IMR-90 (cell line): ENCODE data around the gene UST. TPM values are rescaled to one million over a fixed set of nuclear protein-coding genes. Genes with fewer than 3 reads are reported as not detected.

Experiments
- ATAC-seq: fragments of 200-7000 bp; cut with Tn5 transposase; 2 replicates; pipeline ENCODE4 v1.9.1; 2020; ENCODE audit warnings: low read depth, mild to moderate bottlenecking, moderate library complexity
- BruUV-seq: library from RNA; stranded (reverse); fragments of 400-500 nt; replicated peaks from 2 replicates; lab custom pipeline; 2021; lab: Mats Ljungman, UMichigan
- CTCF ChIA-PET: fragments of 300-600 bp; formaldehyde crosslinking; extraction: SDS; loops from one replicate; lab custom pipeline; 2021; ENCODE audit warnings: antibody characterized with exemption; lab: Yijun Ruan, JAX
- POLR2A ChIA-PET: fragments of 300-600 bp; sonication (Branson Sonifier 250); formaldehyde crosslinking; loops from one replicate; lab custom pipeline; 2022; ENCODE audit warnings: antibody characterized with exemption; ENCODE audit not compliant: unreplicated experiment; lab: Charles Lee
- DNase-seq: peaks from one replicate; pipeline ENCODE4 v3.0.0; 2013
- H2AFZ ChIP-seq: replicated peaks from 2 replicates; pipeline ENCODE3; 2013; ENCODE audit warnings: low read length, mild to moderate bottlenecking; ENCODE audit not compliant: poor library complexity
- H2AK5ac ChIP-seq: 2 replicates; pipeline ENCODE4 v1.6.1; 2013; ENCODE audit warnings: low read depth, low read length, inconsistent platforms
- H2AK9ac ChIP-seq: replicated peaks from 2 replicates; pipeline ENCODE3; 2013; ENCODE audit warnings: mild to moderate bottlenecking, low read depth, low read length, moderate library complexity; ENCODE audit not compliant: poor library complexity
- H2BK120ac ChIP-seq: 2 replicates; pipeline ENCODE4 v1.6.1; 2013; ENCODE audit warnings: low read depth, low read length, inconsistent platforms
- H2BK15ac ChIP-seq: 3 replicates; pipeline ENCODE4 v1.6.1; 2013; ENCODE audit warnings: low read depth, low read length, inconsistent platforms
- H2BK20ac ChIP-seq: 2 replicates; pipeline ENCODE4 v1.6.1; 2013; ENCODE audit warnings: low read depth, mild to moderate bottlenecking, inconsistent platforms, low read length, moderate library complexity
- H2BK5ac ChIP-seq: 2 replicates; pipeline ENCODE4 v1.6.1; 2013; ENCODE audit warnings: mild to moderate bottlenecking, low read depth, low read length, inconsistent platforms; ENCODE audit not compliant: poor library complexity, severe bottlenecking
- H3K14ac ChIP-seq: replicated peaks from 2 replicates; pipeline ENCODE4 v1.6.1; 2013; ENCODE audit warnings: low read depth, low read length, inconsistent platforms
- H3K18ac ChIP-seq: 2 replicates; pipeline ENCODE4 v1.6.1; 2013; ENCODE audit warnings: low read depth, low read length, control low read depth
- H3K23ac ChIP-seq: 2 replicates; pipeline ENCODE4 v1.6.1; 2013; ENCODE audit warnings: low read depth, low read length, inconsistent platforms
- H3K27ac ChIP-seq: 2 replicates; pipeline ENCODE4 v1.5.1; 2013; ENCODE audit warnings: mild to moderate bottlenecking, control low read depth, low read length; ENCODE audit not compliant: insufficient read depth
- H3K27me3 ChIP-seq: 2 replicates; pipeline ENCODE4 v1.6.1; 2013; ENCODE audit warnings: low read length; ENCODE audit not compliant: control insufficient read depth, insufficient read depth
- H3K36me3 ChIP-seq: 2 replicates; pipeline ENCODE4 v1.6.1; 2013; ENCODE audit warnings: low read length, mixed read lengths; ENCODE audit not compliant: control insufficient read depth, insufficient read depth
- H3K4ac ChIP-seq: 2 replicates; pipeline ENCODE4 v1.6.1; 2013; ENCODE audit warnings: low read depth, low read length, inconsistent platforms
- H3K4me1 ChIP-seq: 2 replicates; pipeline ENCODE4 v1.6.1; 2013; ENCODE audit warnings: low read length, mixed read lengths; ENCODE audit not compliant: control insufficient read depth, insufficient read depth
- H3K4me2 ChIP-seq: 2 replicates; pipeline ENCODE4 v1.6.1; 2013; ENCODE audit warnings: low read depth, mild to moderate bottlenecking, control low read depth, low read length, moderate library complexity
- H3K4me3 ChIP-seq: 2 replicates; pipeline ENCODE4 v1.5.1; 2013; ENCODE audit warnings: low read depth, mild to moderate bottlenecking, control low read depth, low read length, moderate library complexity; ENCODE audit not compliant: insufficient read depth
- H3K56ac ChIP-seq: 2 replicates; pipeline ENCODE4 v1.6.1; 2013; ENCODE audit warnings: low read length, inconsistent platforms; ENCODE audit not compliant: insufficient read depth; ENCODE audit errors: extremely low read depth
- H3K79me1 ChIP-seq, 2 experiments: 2 replicates each; pipeline ENCODE4 v1.6.1; 2013; ENCODE audit warnings: low read length in 2 of 2, inconsistent platforms in 1 of 2, low read depth in 1 of 2
- H3K9ac ChIP-seq: 2 replicates; pipeline ENCODE4 v1.6.1; 2013; ENCODE audit warnings: low read depth, low read length, control low read depth
- H3K9me1 ChIP-seq: 2 replicates; pipeline ENCODE4 v1.6.1; 2013; ENCODE audit warnings: low read length, inconsistent platforms; ENCODE audit not compliant: insufficient read depth
- H3K9me3 ChIP-seq: 2 replicates; pipeline ENCODE4 v1.6.1; 2013; ENCODE audit warnings: low read length; ENCODE audit not compliant: control insufficient read depth, insufficient read depth
- H4K20me1 ChIP-seq: 2 replicates; pipeline ENCODE4 v1.6.1; 2013; ENCODE audit warnings: low read length, inconsistent platforms; ENCODE audit not compliant: insufficient read depth
- H4K5ac ChIP-seq: 2 replicates; pipeline ENCODE4 v1.6.1; 2013; ENCODE audit warnings: mild to moderate bottlenecking, low read depth, low read length, control low read depth
- H4K8ac ChIP-seq, 2 experiments: 2 replicates each; pipeline ENCODE4 v1.6.1; 2013; ENCODE audit warnings: low read depth in 2 of 2, low read length in 2 of 2, control low read depth in 1 of 2, inconsistent platforms in 1 of 2
- H4K91ac ChIP-seq: 2 replicates; pipeline ENCODE4 v1.6.1; 2013; ENCODE audit warnings: low read depth, low read length, inconsistent platforms; ENCODE audit not compliant: insufficient read depth
- BHLHE40 ChIP-seq: fragments of 150-350 bp; IDR thresholded peaks from 2 replicates; pipeline ENCODE4 v1.6.1; 2016; ENCODE audit warnings: mild to moderate bottlenecking, low read depth, low read length
- CEBPB ChIP-seq: IDR thresholded peaks from 2 replicates; pipeline ENCODE4 v1.6.1; 2012; ENCODE audit warnings: low read depth, low read length, improper control_type of control experiment
- CHD1 ChIP-seq: IDR thresholded peaks from 2 replicates; pipeline ENCODE4 v1.6.1; 2012; ENCODE audit warnings: low read depth, low read length, improper control_type of control experiment
- CTCF ChIP-seq: conservative IDR thresholded peaks from 2 replicates; pipeline ENCODE4 v1.5.1; 2012; ENCODE audit warnings: mild to moderate bottlenecking, low read depth, low read length, improper control_type of control experiment
- ELK1 ChIP-seq: fragments of 150-350 bp; IDR thresholded peaks from 2 replicates; pipeline ENCODE4 v1.6.1; 2016; ENCODE audit warnings: low read depth, mild to moderate bottlenecking, low read length, moderate library complexity, borderline replicate concordance
- FOS ChIP-seq: fragments of 150-350 bp; IDR thresholded peaks from 2 replicates; pipeline ENCODE4 v1.6.1; 2016; ENCODE audit warnings: low read depth, low read length
- MAFK ChIP-seq: IDR thresholded peaks from 2 replicates; pipeline ENCODE4 v1.6.1; 2012; ENCODE audit warnings: low read depth, low read length, improper control_type of control experiment
- MAZ ChIP-seq: IDR thresholded peaks from 2 replicates; pipeline ENCODE4 v1.6.1; 2012; ENCODE audit warnings: low read depth, mild to moderate bottlenecking, low read length, improper control_type of control experiment, moderate library complexity, borderline replicate concordance
- MXI1 ChIP-seq: IDR thresholded peaks from 2 replicates; pipeline ENCODE4 v1.6.1; 2012; ENCODE audit warnings: low read depth, mild to moderate bottlenecking, low read length, moderate library complexity, borderline replicate concordance
- NFE2L2 ChIP-seq: fragments of 150-350 bp; IDR thresholded peaks from 2 replicates; pipeline ENCODE4 v1.6.1; 2016; ENCODE audit warnings: low read depth, mild to moderate bottlenecking, low read length
- POLR2A ChIP-seq: IDR thresholded peaks from 2 replicates; pipeline ENCODE4 v1.6.1; 2012; ENCODE audit warnings: mild to moderate bottlenecking, low read depth, low read length
- RAD21 ChIP-seq: IDR thresholded peaks from 2 replicates; pipeline ENCODE4 v1.6.1; 2012; ENCODE audit warnings: low read length, improper control_type of control experiment
- RCOR1 ChIP-seq: IDR thresholded peaks from 2 replicates; pipeline ENCODE4 v1.6.1; 2012; ENCODE audit warnings: mild to moderate bottlenecking, low read length, improper control_type of control experiment; ENCODE audit not compliant: insufficient replicate concordance
- RFX5 ChIP-seq: IDR thresholded peaks from 2 replicates; pipeline ENCODE4 v1.8.0; 2012; ENCODE audit warnings: low read depth, mild to moderate bottlenecking, low read length, moderate library complexity
- SMC3 ChIP-seq: fragments of 150-350 bp; IDR thresholded peaks from 2 replicates; pipeline ENCODE4 v1.6.1; 2016; ENCODE audit warnings: low read depth, mild to moderate bottlenecking, antibody characterized with exemption, low read length, moderate library complexity
- USF2 ChIP-seq: fragments of 150-350 bp; IDR thresholded peaks from 2 replicates; pipeline ENCODE4 v1.6.1; 2017; ENCODE audit warnings: mild to moderate bottlenecking, antibody characterized with exemption, low read length, low read depth
- WGBS, 2 experiments: methylation state at CpG; one replicate each; pipeline versions ENCODE4 v1.1.5 to v1.1.7; 2013; ENCODE audit warnings: missing lambda C conversion rate in 2 of 2; ENCODE audit not compliant: insufficient read length in 1 of 2; ENCODE audit errors: extremely low coverage in 2 of 2; 5-methylcytosine and 5-hydroxymethylcytosine counted together
- dilution Hi-C: fragments of 300-500 bp; cut with HindIII; formaldehyde crosslinking; loops from one replicate; pipeline ENCODE4 v1.14.3; 2018; ENCODE audit warnings: low sequenced_read_pairs; ENCODE audit not compliant: unreplicated experiment
- in situ Hi-C: fragments of 300-500 bp; cut with MboI; formaldehyde crosslinking; loops from 3 replicates; pipeline ENCODE4 v1.14.3; 2019; ENCODE audit warnings: low sequenced_read_pairs, inconsistent platforms, mixed read lengths
- intact Hi-C: fragments of 100-400 bp; cut with micrococcal nuclease; formaldehyde crosslinking; loops from 2 replicates; pipeline ENCODE4 v1.10.0; 2022
- polyA plus RNA-seq, 3 experiments: library from polyadenylated mRNA; depleted of rRNA; stranded (reverse); fragments of >200 nt; gene quantifications; 2 replicates each; pipeline ENCODE4 v1.2.3, GENCODE V29; 2012; ENCODE audit warnings: low replicate concordance in 1 of 3
- total RNA-seq: library from RNA; depleted of rRNA; stranded (reverse); fragments of >200 nt; gene quantifications from 2 replicates; pipeline ENCODE4 v1.2.3, GENCODE V29; 2012

UST gene
- total and polyA plus RNA-seq, 2 of the 4 experiments (the other 2 are of a cell fraction): 7.7 to 13.8 TPM

GRCh38 chr6:148836751-148837150 lies 89.9 kb downstream of the UST start:
- no peaks in the 10 kb centered on the region for H3K36me3 ChIP-seq
- H4K8ac ChIP-seq: no peak overlapping the region; a peak in 1 of 4 replicates
- POLR2A ChIA-PET: no interaction called here
- no peak overlapping the region for H4K91ac ChIP-seq
- ATAC-seq: no peak
- no peak overlapping the region; the same call in 1 of the 2 replicates for H2BK120ac ChIP-seq
- dilution Hi-C loops (no loop called here), in situ Hi-C loops (no loop called here), intact Hi-C loops (loop anchor here (10.0 kb wide), 1 partner anchor 262 kb away; no protein-coding TSS in a partner anchor)
- H3K4me2 ChIP-seq: no peak overlapping the region
- no peaks in the 10 kb centered on the region for H3K9me3 ChIP-seq
- no peak overlapping the region for H3K56ac ChIP-seq
- peak overlapping the region; percentile 13 for H3K18ac ChIP-seq
- peaks cover 25% of the 10 kb centered on the region; the same call in 1 of the 2 replicates for H4K20me1 ChIP-seq
- 0 out of 2 replicates have a peak overlapping the region, but pooled peaks have one; percentile 42 for H3K14ac ChIP-seq
- H2BK20ac ChIP-seq: peak overlapping the region; percentile 38; the same call in 1 of the 2 replicates
- H3K4me3 ChIP-seq: no peak overlapping the region
- CTCF ChIA-PET: no interaction called here
- peak overlapping the region; percentile 17; the same call in 1 of the 2 replicates for H2AK5ac ChIP-seq
- H3K79me1 ChIP-seq: peaks cover 12 to 30% of the 10 kb centered on the region in 2 experiments; a peak in 3 of 4 replicates
- H3K9ac ChIP-seq: no peak overlapping the region
- no peak for TF ChIP-seq RFX5
- TF ChIP-seq MAZ: no peak
- TF ChIP-seq POLR2A: no peak
- TF ChIP-seq CTCF: no peak
- no peak for TF ChIP-seq SMC3
- no peak for TF ChIP-seq ELK1
- TF ChIP-seq USF2: no peak
- no peak for TF ChIP-seq CHD1
- TF ChIP-seq FOS: no peak
- no peak for TF ChIP-seq RCOR1
- TF ChIP-seq MXI1: no peak
- TF ChIP-seq MAFK: no peak
- no peak for TF ChIP-seq RAD21
- TF ChIP-seq NFE2L2: no peak
- no peak for TF ChIP-seq BHLHE40
- TF ChIP-seq CEBPB: no peak
- H2AFZ ChIP-seq: no peak overlapping the region
- peaks cover 5% of the 10 kb centered on the region for H3K4me1 ChIP-seq
- WGBS, 2 experiments: 100% methylated on average over 1 of the region's 2 CpGs; no CpG with 5 or more reads in 1 of the 2 experiments
- H2BK15ac ChIP-seq: no peak overlapping the region
- no peak for DNase-seq
- H2BK5ac ChIP-seq: no peak overlapping the region
- H3K27ac ChIP-seq: no peak overlapping the region
- H4K5ac ChIP-seq: no peak overlapping the region
- no peaks in the 10 kb centered on the region for H3K27me3 ChIP-seq
- H3K9me1 ChIP-seq: peaks cover 7% of the 10 kb centered on the region
- peak overlapping the region; percentile 14 for H3K4ac ChIP-seq
- no TSS peak for BruUV-seq
- no peak overlapping the region for H3K23ac ChIP-seq
- no peak overlapping the region for H2AK9ac ChIP-seq
